ENCODE data around the gene BCL7A. TPM values are rescaled to one million over a fixed set of nuclear protein-coding genes. Genes with fewer than 3 reads are reported as not detected.

Gene BCL7A
- total RNA-seq, 4 donors from 2014 or later, result 0.75 to 6.8 (median 6.3) TPM

DNA sequence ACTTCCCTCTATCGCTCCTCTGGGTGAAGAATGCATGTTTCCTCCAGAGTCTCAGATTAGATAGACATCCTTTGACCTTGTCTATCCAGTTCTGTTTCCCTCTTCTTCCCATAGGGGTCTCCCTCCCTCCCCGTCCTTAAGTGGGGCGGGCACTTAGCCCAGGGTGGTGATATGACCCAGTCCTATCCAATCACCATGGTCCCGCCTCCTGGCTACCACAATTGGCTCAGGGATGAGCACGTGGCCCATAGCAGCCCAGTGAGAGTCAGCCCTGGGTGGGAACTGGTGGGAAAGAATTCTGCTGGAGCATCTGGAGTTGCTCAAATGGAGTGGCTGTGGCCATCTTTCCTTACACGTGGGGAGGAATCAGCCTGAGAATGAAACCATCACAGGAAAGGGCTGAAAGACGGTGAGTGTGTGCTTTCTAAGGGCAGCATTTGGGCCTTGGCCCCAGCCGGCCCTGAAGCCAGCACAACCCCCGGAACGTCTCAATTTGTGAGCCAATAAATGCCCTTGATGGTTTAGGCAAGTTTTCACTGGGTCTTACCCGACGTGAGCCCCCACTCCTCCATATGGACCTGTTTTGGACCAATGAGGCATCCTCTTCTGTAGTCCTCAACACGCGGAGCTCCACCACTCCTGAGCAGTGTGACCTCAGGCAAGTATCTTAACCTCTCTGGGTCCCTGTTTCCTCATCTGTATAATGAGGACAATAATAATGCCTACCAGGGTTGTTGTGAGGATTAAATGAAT lies 42.5 kb downstream of the BCL7A start:
- H3K36me3 ChIP-seq, result no peaks in the 10 kb centered on the region
- H3K27ac ChIP-seq, result peak overlapping the region; percentile 87 to 92 (median 90)
- peak overlapping the region in 2 of 4 donors; percentile 1 to 15 for H3K4me3 ChIP-seq
- peak; percentile 75 to 85 (median 75) for TF ChIP-seq POLR2AphosphoS5 (IDR thresholded peaks at IDR 0.05)
- no peak for TF ChIP-seq POLR2A (IDR thresholded peaks at IDR 0.05)
- no peak for TF ChIP-seq EP300 (IDR thresholded peaks at IDR 0.05; ENCODE audit: low read depth)
- TF ChIP-seq, protein P1, sequence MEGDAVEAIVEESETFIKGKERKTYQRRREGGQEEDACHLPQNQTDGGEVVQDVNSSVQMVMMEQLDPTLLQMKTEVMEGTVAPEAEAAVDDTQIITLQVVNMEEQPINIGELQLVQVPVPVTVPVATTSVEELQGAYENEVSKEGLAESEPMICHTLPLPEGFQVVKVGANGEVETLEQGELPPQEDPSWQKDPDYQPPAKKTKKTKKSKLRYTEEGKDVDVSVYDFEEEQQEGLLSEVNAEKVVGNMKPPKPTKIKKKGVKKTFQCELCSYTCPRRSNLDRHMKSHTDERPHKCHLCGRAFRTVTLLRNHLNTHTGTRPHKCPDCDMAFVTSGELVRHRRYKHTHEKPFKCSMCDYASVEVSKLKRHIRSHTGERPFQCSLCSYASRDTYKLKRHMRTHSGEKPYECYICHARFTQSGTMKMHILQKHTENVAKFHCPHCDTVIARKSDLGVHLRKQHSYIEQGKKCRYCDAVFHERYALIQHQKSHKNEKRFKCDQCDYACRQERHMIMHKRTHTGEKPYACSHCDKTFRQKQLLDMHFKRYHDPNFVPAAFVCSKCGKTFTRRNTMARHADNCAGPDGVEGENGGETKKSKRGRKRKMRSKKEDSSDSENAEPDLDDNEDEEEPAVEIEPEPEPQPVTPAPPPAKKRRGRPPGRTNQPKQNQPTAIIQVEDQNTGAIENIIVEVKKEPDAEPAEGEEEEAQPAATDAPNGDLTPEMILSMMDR (IDR thresholded peaks at IDR 0.05), result peak; percentile 38 to 56 (median 39)
- in situ Hi-C loops (cut with MboI; ENCODE audit: low pct_ligation_motif_present in 1 of 4, low pct_unique_long_range_greater_than_20kb in 1 of 4, low sequenced_read_pairs in 3 of 4), result no loop called here
- no peaks in the 10 kb centered on the region for H3K9me3 ChIP-seq
- 69% methylated on average over 14 of the region's 14 CpGs; no CpG with 5 or more reads in 1 of the 2 donors for WGBS, 2 donors (ENCODE audit: low coverage in 1 of 2)
- peaks cover 32 to 82% (median 62%) of the 10 kb centered on the region in 4 donors for H3K4me1 ChIP-seq
- H3K27me3 ChIP-seq, result no peaks in the 10 kb centered on the region
- peak; percentile 88 for DNase-seq
- intact Hi-C loops (cut with DNase I; ENCODE audit: low total_unique reads), result no loop called here

DNA sequence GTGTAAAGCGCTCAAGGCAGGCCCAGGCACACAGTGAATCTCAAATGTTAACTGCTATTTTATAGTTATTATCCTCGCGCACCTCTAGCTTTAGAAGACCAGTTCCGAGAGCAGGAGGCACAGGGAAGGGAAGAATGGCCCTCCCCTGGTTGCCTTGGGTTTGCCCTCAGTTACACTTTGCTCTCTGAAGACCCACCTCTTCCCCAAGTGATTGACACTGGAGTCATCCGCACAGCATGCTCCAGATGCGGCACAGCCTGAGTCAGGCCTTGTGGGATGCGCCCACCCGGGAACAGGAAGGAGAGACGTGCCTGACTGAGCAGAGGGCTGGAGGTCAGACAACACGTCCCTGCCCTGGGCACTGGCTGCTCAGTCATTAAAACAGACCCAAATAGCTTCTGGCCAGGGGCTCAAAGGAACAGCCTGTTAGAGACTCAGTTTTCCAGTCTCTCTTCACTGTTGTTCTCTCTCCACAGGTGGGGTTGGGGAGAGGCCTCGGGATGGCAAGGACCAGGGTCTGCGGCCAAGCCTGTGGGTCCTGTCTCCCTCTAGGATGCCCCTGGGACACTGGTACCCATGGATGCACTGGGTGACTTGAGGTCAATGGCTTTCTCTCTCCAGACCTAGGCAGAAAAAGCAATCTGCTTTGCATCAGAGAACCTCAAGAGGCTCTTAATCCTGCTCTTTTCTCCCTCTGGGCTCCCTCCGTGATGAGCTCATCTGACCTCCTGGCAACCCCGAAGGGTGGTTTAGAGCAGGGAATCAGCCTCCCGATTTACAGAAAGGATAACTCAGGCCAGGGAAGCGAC lies 43.3 kb downstream of the BCL7A start:
- no peaks in the 10 kb centered on the region for H3K36me3 ChIP-seq
- 65% methylated on average over 16 of the region's 16 CpGs; no CpG with 5 or more reads in 1 of the 2 donors for WGBS, 2 donors (ENCODE audit: low coverage in 1 of 2)
- H3K4me1 ChIP-seq, result peaks cover 27 to 75% (median 58%) of the 10 kb centered on the region in 4 donors
- no peak for TF ChIP-seq EP300 (IDR thresholded peaks at IDR 0.05; ENCODE audit: low read depth)
- TF ChIP-seq POLR2AphosphoS5 (IDR thresholded peaks at IDR 0.05), result peak; percentile 36 to 60 (median 43)
- in situ Hi-C loops (cut with MboI; ENCODE audit: low pct_ligation_motif_present in 1 of 4, low pct_unique_long_range_greater_than_20kb in 1 of 4, low sequenced_read_pairs in 3 of 4) (no loop called here), intact Hi-C loops (cut with DNase I; ENCODE audit: low total_unique reads) (no loop called here)
- peak overlapping the region; percentile 87 to 92 (median 90) for H3K27ac ChIP-seq
- no peaks in the 10 kb centered on the region for H3K9me3 ChIP-seq
- H3K4me3 ChIP-seq, result peak overlapping the region in 1 of 4 donors; percentile 1
- H3K27me3 ChIP-seq, result no peaks in the 10 kb centered on the region
- DNase-seq, result no peak

DNA sequence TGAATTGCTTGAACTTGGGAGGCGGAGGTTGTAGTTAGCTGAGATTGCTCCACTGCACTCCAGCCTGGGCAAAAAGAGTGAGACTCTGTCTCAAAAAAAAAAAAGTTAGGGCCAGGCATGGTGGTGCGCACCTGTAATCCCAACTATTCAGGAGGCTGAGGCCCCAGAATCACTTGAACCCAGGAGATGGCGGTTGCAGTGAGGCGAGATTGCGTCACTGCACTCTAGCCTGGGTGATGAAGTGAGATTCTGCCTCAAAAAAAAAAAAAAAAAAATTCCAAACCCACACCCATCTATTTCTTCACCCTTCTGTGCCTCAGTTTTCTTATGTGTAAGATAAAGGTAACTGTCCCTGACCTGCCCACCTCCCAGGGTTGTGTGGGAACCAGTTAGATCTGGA lies 45.9 kb downstream of the BCL7A start:
- DNase-seq, result no peak
- Histone ChIP-seq H3K27ac (peak overlapping the region; percentile 56 to 90 (median 85)), H3K9me3 (no peaks in the 10 kb centered on the region), H3K36me3 (no peaks in the 10 kb centered on the region), H3K27me3 (no peaks in the 10 kb centered on the region), H3K4me1 (peaks cover 32 to 76% (median 58%) of the 10 kb centered on the region in 4 donors), H3K4me3 (no peak overlapping the region)
- in situ Hi-C loops (cut with MboI; ENCODE audit: low pct_ligation_motif_present in 1 of 4, low pct_unique_long_range_greater_than_20kb in 1 of 4, low sequenced_read_pairs in 3 of 4), result no loop called here
- TF ChIP-seq POLR2AphosphoS5 (IDR thresholded peaks at IDR 0.05) (no peak), POLR2A (IDR thresholded peaks at IDR 0.05) (no peak), EP300 (IDR thresholded peaks at IDR 0.05; ENCODE audit: low read depth) (no peak)
- TF ChIP-seq, protein P1 (IDR thresholded peaks at IDR 0.05), result no peak
- WGBS, 2 donors (ENCODE audit: low coverage in 1 of 2), result 89 to 90% methylated on average over 5 of the region's 5 CpGs
- intact Hi-C loops (cut with DNase I; ENCODE audit: low total_unique reads), result no loop called here

DNA sequence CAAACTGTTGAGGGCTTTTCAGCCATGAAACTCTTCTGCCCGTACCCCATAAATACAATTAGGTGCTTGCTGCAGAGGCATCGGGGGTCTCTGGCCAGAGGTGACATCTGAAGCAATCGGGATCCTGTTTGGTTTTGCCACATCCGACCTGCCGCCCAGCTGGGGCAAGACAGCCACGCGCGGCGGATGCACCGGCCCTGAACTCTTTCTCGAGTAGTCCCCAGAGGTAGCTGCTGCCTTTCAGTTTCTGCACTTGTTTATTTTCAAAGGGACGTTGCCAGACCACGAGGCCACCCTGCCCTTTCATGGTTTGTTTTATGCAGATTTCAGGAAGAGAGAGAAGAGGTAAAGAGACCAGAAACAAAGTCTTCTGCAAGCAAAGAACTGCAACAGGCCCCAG lies 46.3 kb downstream of the BCL7A start:
- TF ChIP-seq, protein P1 (IDR thresholded peaks at IDR 0.05), result no peak
- peak; percentile 18 to 46 (median 30) for TF ChIP-seq POLR2AphosphoS5 (IDR thresholded peaks at IDR 0.05)
- TF ChIP-seq POLR2A (IDR thresholded peaks at IDR 0.05), result no peak
- no peak for TF ChIP-seq EP300 (IDR thresholded peaks at IDR 0.05; ENCODE audit: low read depth)
- in situ Hi-C loops (cut with MboI; ENCODE audit: low pct_ligation_motif_present in 1 of 4, low pct_unique_long_range_greater_than_20kb in 1 of 4, low sequenced_read_pairs in 3 of 4), result no loop called here
- intact Hi-C loops (cut with DNase I; ENCODE audit: low total_unique reads), result no loop called here
- peaks cover 29 to 76% (median 55%) of the 10 kb centered on the region in 4 donors for H3K4me1 ChIP-seq
- peak; percentile 75 for DNase-seq
- no peaks in the 10 kb centered on the region for H3K9me3 ChIP-seq
- H3K4me3 ChIP-seq, result no peak overlapping the region
- 32% methylated on average over 13 of the region's 13 CpGs; no CpG with 5 or more reads in 1 of the 2 donors for WGBS, 2 donors (ENCODE audit: low coverage in 1 of 2)
- H3K27me3 ChIP-seq, result no peaks in the 10 kb centered on the region
- no peaks in the 10 kb centered on the region for H3K36me3 ChIP-seq
- peak overlapping the region; percentile 56 to 90 (median 85) for H3K27ac ChIP-seq

Data from transverse colon (tissue), 4 donors.